GM15510 (cell line): Measurements from ENCODE around the gene CDC25B.

Experiments used
- POLR2A ChIP-seq: IDR thresholded peaks from 3 replicates; pipeline ENCODE4 v1.6.1; 2011; ENCODE audit warnings: borderline replicate concordance; ENCODE audit not compliant: insufficient read length; ENCODE audit errors: extremely low read depth

CDC25B gene

DNA sequence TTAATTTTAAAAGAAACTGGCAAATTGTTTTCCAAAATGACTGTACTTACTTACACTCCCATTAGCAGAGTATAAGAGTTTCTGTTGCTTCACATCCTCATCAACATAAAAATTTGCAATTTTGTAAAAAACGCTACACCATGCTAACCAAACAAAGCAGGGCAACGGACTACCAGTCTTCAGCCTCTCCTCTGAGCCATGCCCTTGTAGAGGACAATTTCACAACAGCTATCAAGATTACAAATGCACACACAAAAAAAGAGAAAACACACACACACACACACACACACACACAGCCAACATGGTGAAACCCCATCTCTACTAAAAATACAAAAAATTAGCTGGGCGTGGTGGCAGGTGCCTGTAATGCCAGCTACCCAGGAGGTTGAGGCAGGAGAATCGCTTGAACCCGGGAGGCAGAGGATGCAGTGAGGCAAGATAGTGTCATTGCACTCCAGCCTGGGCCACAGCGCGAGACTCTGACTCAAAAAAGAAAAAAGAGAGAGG is 24.5 kb upstream of the CDC25B start:
- TF ChIP-seq POLR2A, result no peak

DNA sequence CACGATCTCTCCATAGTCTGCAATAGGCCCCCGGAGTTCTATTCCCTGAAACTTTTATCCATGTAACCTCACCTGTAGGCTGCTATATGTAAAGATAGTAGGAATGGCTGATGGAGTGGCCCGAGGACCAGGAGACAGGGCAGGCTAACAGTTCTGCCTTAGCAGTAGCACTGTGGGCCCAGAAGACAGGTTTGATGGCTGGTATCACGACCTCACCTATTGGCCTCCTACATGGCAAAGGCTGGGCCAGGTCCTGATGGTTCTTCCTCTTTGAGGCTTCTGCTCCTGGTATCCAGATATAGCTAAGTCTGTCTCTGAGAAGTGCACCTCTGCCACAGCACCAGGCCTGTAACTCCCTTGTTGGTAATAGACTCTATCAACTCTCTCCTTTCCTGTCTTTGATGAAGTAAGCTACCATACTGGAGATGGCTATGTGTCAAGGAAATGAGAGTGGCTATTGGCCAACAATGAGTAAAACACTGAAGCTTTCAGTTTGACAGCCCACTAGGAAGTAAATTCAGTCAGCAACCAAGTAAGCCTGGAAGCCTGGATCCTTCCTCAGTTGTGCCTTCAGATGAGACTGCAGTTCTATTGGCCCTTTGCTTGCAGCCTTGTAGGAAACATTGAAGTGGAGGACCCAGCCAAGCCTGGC is 20.5 kb upstream of the CDC25B start:
- no peak for TF ChIP-seq POLR2A

DNA sequence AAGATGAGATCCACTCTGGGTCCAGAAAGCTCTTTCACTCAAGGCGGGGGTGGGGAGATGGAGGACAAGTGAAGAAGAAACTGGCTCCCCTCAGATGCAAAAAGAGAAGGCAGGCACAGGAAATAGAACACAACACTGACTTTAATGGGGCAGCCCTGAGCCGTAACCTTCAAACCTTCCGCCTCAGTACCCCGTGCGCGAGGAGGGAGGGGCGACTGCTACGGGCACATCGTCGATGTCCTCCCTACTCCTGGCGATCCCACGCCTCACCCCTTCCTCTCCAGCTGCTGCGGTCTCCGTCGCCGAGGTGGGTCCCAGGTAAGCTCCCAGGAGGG is 18.8 kb upstream of the CDC25B start:
- TF ChIP-seq POLR2A, result no peak

DNA sequence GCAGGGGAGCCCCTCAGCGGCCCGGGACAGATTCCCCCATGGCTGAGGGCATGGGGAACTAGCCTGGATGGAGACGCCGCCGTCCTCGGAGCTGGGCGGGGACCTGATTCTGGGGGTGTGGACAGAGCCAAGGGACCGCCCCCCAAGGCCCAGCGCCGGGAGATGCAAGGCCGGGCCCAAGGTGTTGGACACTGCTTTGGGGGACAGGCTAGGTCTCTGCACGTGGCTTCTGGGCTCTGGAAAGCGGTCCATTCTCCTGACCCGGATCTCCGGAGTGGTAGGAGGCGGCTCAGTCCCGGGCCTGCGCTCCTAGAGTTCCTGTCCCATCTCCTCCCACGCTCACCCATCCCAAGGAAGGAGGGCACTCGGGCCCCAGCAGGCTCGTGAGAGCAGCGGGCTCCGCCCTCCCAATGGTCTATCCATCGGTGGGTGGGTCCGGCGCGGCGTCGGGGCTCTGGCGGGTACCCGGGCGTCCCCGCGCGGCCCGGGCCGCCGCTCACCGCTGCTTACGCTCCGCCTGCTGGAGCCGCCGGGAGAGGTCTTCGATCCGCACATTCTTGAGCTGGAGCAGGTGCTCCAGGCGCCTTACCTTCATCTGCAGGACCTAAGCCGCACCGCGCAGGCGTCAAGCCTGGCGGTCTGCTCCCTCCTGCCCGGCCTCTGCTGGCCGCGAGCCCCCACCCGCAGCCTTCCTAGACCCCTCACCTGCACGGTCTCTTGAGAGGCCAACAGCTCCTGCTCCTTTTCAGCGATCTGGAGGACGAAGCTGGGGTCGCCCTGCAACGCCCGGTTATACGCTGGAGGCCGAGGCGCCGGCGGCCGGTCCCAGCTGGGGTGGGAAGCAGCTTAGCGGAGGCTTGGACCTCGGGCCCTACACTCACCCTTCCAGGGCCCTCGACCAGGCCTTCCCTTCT is 18.1 kb upstream of the CDC25B start:
- TF ChIP-seq POLR2A, result no peak

DNA sequence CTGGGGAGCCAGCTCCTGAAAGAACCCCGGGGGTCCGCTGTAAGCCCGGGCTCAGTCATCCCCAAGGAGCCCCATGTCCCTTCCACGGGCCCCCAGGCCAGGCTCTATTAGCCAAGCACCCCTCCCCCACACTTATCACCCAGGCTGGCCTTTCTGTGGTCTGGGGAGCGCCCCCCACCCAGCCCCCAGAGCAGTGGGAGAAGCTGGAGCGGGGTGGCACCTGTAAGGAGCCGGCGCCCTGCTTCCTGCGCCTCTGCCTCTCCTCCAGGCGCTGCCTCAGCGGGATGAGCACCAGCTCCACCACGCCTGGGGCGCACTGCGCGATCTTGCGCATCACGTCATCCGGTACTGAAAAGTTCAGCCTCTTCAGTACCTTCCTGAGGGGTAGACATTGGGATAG is 17.1 kb upstream of the CDC25B start:
- no peak for TF ChIP-seq POLR2A

DNA sequence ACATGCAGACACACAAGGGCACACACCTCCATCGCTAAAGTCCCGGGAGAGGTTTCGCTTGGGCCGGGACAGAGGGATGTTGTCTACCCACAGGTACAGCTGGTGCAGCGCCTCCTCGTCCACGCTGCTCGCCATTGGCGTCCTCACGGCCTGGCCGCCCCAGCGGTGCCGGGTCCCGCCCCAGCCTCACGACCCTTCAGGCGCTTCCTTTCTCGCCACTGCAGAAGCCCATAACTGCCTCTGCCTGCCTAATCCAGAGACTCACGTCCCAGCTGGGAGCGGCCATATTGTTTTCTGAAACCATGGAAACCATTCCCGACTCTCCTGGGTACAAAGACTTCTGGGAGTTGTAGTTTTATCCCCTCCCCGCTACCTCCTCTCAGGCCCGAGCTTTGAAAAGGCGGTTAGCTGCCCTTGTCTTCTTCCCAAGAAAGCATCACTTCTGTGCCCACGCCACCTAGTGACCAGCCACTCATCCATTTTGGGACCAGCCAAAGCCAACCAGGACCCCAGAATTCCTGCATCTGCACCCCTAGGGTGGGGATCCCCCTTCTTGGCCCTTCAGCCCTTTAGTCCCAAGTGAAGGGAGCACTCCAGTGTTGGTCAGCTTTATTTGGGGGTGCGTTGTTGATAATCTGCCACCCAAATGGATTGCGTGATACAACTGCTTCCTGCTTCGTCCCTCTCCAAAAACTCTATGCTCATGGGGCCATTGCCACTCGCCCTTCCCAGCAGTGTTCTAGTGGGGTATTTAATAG is 14.8 kb upstream of the CDC25B start, which contains the start of gene SPEF1:
SPEF1 (minus strand) TSS at position 296 of the 758 bp plus-strand sequence; CDS start at position 135, 161 bp downstream.
- no peak for TF ChIP-seq POLR2A

DNA sequence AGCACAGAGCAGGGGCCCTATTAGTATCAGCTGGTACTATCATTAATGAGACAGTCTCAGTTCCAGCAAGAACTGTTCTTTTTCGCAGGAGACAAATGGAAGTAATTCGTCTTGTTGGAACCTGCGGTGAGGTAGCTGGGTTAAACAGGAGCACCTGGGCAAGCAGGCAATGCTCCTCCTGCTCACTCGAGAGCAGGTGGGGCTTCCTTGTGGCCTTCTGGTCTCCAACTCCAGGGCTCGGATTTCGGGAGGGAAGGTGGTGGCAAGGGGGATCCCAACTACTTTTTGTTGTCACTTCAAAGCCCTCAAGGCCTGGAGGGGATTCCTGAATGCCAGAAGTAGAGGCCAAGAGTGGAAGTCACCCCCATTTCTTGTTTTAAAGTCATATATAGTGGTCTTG is 13.5 kb upstream of the CDC25B start:
- TF ChIP-seq POLR2A, result no peak

- no peak for TF ChIP-seq POLR2A
Observed at GRCh38 chr20:3783068-3783489, 13.0 kb upstream of the CDC25B start.

GRCh38 chr20:3783511-3784195 is 12.5 kb upstream of the CDC25B start:
- TF ChIP-seq POLR2A, result no peak

DNA sequence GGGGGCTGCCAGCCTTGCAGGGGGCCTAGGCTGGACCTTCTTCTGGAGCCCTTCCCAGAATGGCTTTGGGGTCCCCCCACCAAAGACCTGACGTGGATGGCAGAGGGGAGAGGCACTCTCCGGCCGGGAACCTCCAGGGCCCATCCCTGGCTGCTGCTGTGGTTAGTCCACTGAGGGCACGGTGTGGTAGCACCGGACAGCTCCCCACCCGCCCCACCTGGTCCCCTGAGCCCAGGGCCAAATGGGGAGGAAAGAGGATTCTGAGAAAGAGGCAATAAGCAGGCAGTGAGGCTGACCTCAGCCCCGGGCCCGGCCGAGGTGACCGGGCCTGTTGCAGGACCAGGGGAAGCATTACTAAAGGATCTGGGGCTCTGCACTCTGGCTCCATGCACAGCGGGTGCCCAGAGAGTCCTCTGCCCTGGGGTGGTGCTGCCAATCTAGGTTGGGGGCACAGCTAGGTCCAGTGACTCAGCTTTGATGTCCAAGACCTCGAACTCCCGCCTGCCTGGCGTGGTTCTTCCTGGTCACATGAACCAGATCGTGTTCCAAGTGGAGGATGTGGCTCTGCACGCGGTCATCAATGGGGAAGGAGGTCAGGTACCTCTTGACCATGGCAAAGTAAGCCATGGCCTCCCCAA is 11.8 kb upstream of the CDC25B start:
- no peak for TF ChIP-seq POLR2A

DNA sequence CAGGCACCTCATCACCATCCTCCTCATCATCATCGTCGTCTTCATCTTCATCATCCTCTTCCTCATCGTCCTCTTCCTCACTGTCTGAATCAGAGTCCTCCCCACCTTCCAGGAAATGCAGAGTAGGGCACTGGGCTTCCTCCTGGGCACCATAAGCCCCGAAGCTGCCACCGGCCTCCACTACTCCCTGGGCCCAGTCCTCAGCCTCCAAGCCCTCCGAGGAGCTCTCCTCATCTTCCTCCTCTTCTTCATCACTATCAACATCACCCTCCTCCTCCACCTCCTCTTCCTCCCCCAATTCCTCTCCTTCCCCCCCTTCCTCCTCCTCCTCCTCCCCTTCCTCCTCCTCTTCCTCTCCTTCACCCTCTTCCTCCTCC is 11.3 kb upstream of the CDC25B start:
- no peak for TF ChIP-seq POLR2A

- no peak for TF ChIP-seq POLR2A
Observed at GRCh38 chr20:3785240-3786125, 10.6 kb upstream of the CDC25B start.

GRCh38 chr20:3786126-3786484 is 10.0 kb upstream of the CDC25B start:
- no peak for TF ChIP-seq POLR2A
